Urinary bladder (tissue), 4 donors: ENCODE data around the gene SKIC2. TPM values are rescaled to one million over a fixed set of nuclear protein-coding genes. Genes with fewer than 3 reads are reported as not detected.
"Not testable (repeated sequence)": the region's sequence is repeated elsewhere in the genome, so short reads cannot be mapped to it uniquely, and the experiment has no call there.

Experiments
- DNase-seq: peaks from one replicate; pipeline ENCODE4 v3.0.0-alpha.2; 2015; ENCODE audit errors: extremely low spot score
- H3K27ac ChIP-seq: one replicate; pipeline ENCODE4 v1.5.1; 2013; ENCODE audit warnings: low read depth, mild to moderate bottlenecking, moderate library complexity
- H3K36me3 ChIP-seq: one replicate; pipeline ENCODE4 v1.6.1; 2013; ENCODE audit warnings: mild to moderate bottlenecking, moderate library complexity; ENCODE audit not compliant: insufficient read depth
- H3K4me1 ChIP-seq: one replicate; pipeline ENCODE4 v1.6.1; 2013; ENCODE audit warnings: mild to moderate bottlenecking, moderate library complexity; ENCODE audit not compliant: insufficient read depth
- H3K4me3 ChIP-seq: one replicate; pipeline ENCODE4 v1.5.1; 2013; ENCODE audit warnings: low read depth, low read length
- WGBS: extraction: QIAGEN DNeasy Blood & Tissue Kit; methylation state at CpG from one replicate; pipeline ENCODE4 v1.1.7; 2013; 5-methylcytosine and 5-hydroxymethylcytosine counted together
- polyA plus RNA-seq: library from polyadenylated mRNA; stranded (reverse); fragments of 200-250 nt; gene quantifications from one replicate; pipeline ENCODE4 v1.2.3, GENCODE V29; 2013
- total RNA-seq: library from RNA; depleted of rRNA; stranded (reverse); fragments of >200 nt; gene quantifications from one replicate; pipeline ENCODE4 v1.2.3, GENCODE V29; 2014
- donor health status: healthy with polysubstance abuse.
- donor health status: healthy.

The SKIC2 gene
- total and polyA plus RNA-seq, 2 donors: 28.9 to 48.8 TPM

GRCh38 chr6:31980195-31980876 is 21.4 kb downstream of the SKIC2 start:
- not testable (repeated sequence) for H3K36me3 ChIP-seq, H3K4me3 ChIP-seq, DNase-seq, H3K27ac ChIP-seq, H3K4me1 ChIP-seq
- WGBS: 90% methylated on average over 13 of the region's 13 CpGs

GRCh38 chr6:31980998-31981397 is 22.0 kb downstream of the SKIC2 start:
- not testable (repeated sequence) for H3K36me3 ChIP-seq, H3K4me3 ChIP-seq, H3K27ac ChIP-seq, DNase-seq, H3K4me1 ChIP-seq
- WGBS: no CpG with 5 or more reads among the region's 5 CpGs

GRCh38 chr6:31981744-31982143 is 22.8 kb downstream of the SKIC2 start, which contains the start of gene C4A:
TSS of gene C4A (plus strand) at chr6:31982057. CDS start at chr6:31982108, 51 bp downstream.
- H3K27ac ChIP-seq, H3K4me1 ChIP-seq, H3K4me3 ChIP-seq, DNase-seq, H3K36me3 ChIP-seq: not testable (repeated sequence)
- no CpG with 5 or more reads among the region's 7 CpGs for WGBS

GRCh38 chr6:31989363-31989762 is 30.4 kb downstream of the SKIC2 start:
- not testable (repeated sequence) for H3K36me3 ChIP-seq, DNase-seq, H3K4me3 ChIP-seq, H3K4me1 ChIP-seq, H3K27ac ChIP-seq
- WGBS: no CpG with 5 or more reads among the region's 10 CpGs

GRCh38 chr6:31994421-31994820 is 35.4 kb downstream of the SKIC2 start:
- H3K27ac ChIP-seq, H3K4me3 ChIP-seq, H3K36me3 ChIP-seq, DNase-seq, H3K4me1 ChIP-seq: not testable (repeated sequence)
- WGBS: 99% methylated on average over 8 of the region's 14 CpGs

GRCh38 chr6:31996385-31996784 is 37.4 kb downstream of the SKIC2 start:
- H3K4me1 ChIP-seq, H3K36me3 ChIP-seq, H3K4me3 ChIP-seq, H3K27ac ChIP-seq, DNase-seq: not testable (repeated sequence)
- 93% methylated on average over 6 of the region's 6 CpGs for whole genome bisulfite sequencing

GRCh38 chr6:32002546-32003268 is 43.7 kb downstream of the SKIC2 start:
- not testable (repeated sequence) for H3K27ac ChIP-seq, DNase-seq, H3K36me3 ChIP-seq, H3K4me3 ChIP-seq, H3K4me1 ChIP-seq
- WGBS: no CpG with 5 or more reads among the region's 15 CpGs

GRCh38 chr6:32003301-32003700 is 44.3 kb downstream of the SKIC2 start:
- not testable (repeated sequence) for H3K27ac ChIP-seq, DNase-seq, H3K4me1 ChIP-seq, H3K36me3 ChIP-seq, H3K4me3 ChIP-seq
- WGBS: no CpG with 5 or more reads among the region's 7 CpGs

GRCh38 chr6:32004393-32004792 is 45.4 kb downstream of the SKIC2 start:
- not testable (repeated sequence) for H3K27ac ChIP-seq, DNase-seq
- 70% methylated on average over 3 of the region's 4 CpGs for WGBS

GRCh38 chr6:32004864-32005537 is 46.0 kb downstream of the SKIC2 start:
- not testable (repeated sequence) for H3K4me3 ChIP-seq, DNase-seq, H3K36me3 ChIP-seq, H3K4me1 ChIP-seq, H3K27ac ChIP-seq
- WGBS: 73% methylated on average over 9 of the region's 13 CpGs

More at GRCh38 chr6:32004393-32004792, 45.4 kb downstream of the SKIC2 start:
- H3K36me3 ChIP-seq, H3K4me1 ChIP-seq, H3K4me3 ChIP-seq: not testable (repeated sequence)

- WGBS: 82% methylated on average over 9 of the region's 9 CpGs
- H3K27ac ChIP-seq, DNase-seq, H3K36me3 ChIP-seq, H3K4me3 ChIP-seq, H3K4me1 ChIP-seq: not testable (repeated sequence)
These were observed 46.5 kb downstream of the SKIC2 start for GRCh38 chr6:32005538-32005880.

GRCh38 chr6:32005991-32006529 is 47.1 kb downstream of the SKIC2 start:
- 78% methylated on average over 8 of the region's 8 CpGs for WGBS
- not testable (repeated sequence) for H3K4me1 ChIP-seq, H3K36me3 ChIP-seq, H3K27ac ChIP-seq, H3K4me3 ChIP-seq, DNase-seq

- not testable (repeated sequence) for DNase-seq, H3K4me1 ChIP-seq, H3K36me3 ChIP-seq, H3K27ac ChIP-seq, H3K4me3 ChIP-seq
- WGBS: 80% methylated on average over 12 of the region's 12 CpGs
These were observed 48.1 kb downstream of the SKIC2 start for GRCh38 chr6:32007086-32007485.

GRCh38 chr6:32008037-32008436 is 49.1 kb downstream of the SKIC2 start:
- not testable (repeated sequence) for H3K4me3 ChIP-seq, H3K4me1 ChIP-seq, H3K27ac ChIP-seq, H3K36me3 ChIP-seq, DNase-seq
- no CpG with 5 or more reads among the region's 24 CpGs for WGBS
